Gastrocnemius medialis (tissue), 4 donors: ENCODE data around the gene TP53RK.

Experiments
- CTCF ChIP-seq, 5 experiments: fragments of 450-650 bp in 3 of 5; fragments of 200-600 bp in 2 of 5; sonication (generic) in 2 of 5; IDR thresholded peaks in 4 of 5; conservative IDR thresholded peaks in 1 of 5; 1 replicate in 4 of 5; 2 replicates in 1 of 5; pipeline ENCODE4 v1.5.1; 2016 to 2019; ENCODE audit warnings: antibody characterized with exemption in 5 of 5, mild to moderate bottlenecking in 3 of 5, moderate library complexity in 3 of 5
- POLR2A ChIP-seq, 2 donors: fragments of 450-650 bp; IDR thresholded peaks; one replicate each; pipeline ENCODE4 v1.6.1; 2017; ENCODE audit warnings: antibody characterized with exemption in 2 of 2, mild to moderate bottlenecking in 2 of 2, moderate library complexity in 2 of 2

DNA sequence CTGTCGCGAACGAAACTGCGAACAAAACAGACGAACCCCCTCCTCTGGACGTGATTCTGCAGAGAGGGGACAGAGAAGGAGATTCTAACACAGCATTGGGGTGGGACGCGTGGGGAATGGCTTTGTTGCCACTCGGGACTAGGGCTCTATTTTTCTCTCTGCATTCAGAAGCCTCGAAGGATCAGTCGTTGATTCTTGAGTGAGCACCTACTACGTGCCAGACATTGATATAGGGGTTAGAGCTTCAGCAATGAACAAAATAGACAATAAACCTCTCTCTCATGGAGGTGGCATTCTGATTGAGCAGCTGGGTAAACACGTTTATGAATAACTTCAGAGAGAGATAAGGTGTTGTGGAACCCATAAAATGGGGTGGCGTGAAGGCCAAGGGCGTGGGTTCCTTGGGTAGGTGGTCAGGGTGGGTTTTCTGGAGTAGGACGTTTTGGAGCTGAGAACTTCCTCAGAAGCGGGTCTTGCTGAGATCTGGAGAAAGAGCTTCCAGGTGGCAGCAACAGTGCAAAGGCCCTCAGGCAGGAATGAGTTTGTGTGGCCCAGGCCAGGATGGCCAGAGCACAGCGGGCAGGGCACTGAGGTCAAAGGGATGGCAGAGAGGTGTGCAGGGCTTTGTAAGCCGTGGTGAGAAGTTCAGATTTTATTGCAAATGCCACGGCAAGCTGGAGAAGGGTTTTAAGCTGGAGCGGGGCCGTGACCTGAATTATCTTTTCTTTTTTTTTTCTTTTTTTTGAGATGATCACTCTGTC, 21.1 kb upstream of the TP53RK start:
- TF ChIP-seq CTCF (IDR thresholded peaks at IDR 0.05 in 4 of 5, conservative IDR thresholded peaks at IDR 0.05 in 1 of 5) (no peak), POLR2A (IDR thresholded peaks at IDR 0.05) (no peak)
